Activated naive CD4-positive, alpha-beta T cell treated with anti-CD3 and anti-CD28 coated beads for 36 hours (primary cell): ENCODE results near the gene SLC22A3. TPM values are rescaled to one million over a fixed set of nuclear protein-coding genes. Genes with fewer than 3 reads are reported as not detected.
"Not testable (repeated sequence)": the region's sequence is repeated elsewhere in the genome, so short reads cannot be mapped to it uniquely, and the experiment has no call there.

ENCODE experiments used
- CTCF ChIA-PET: fragments of 350-600 bp; sonication (Branson Sonifier 250); formaldehyde crosslinking; loops from one replicate; lab custom pipeline; 2021; ENCODE audit warnings: antibody characterized with exemption; lab: Charles Lee
- DNase-seq: peaks from one replicate; pipeline ENCODE4 v3.0.0-alpha.2; 2020
- H3K27ac Mint-ChIP-seq: one replicate; pipeline ENCODE4 v1.8.0; 2021; ENCODE audit warnings: mild to moderate bottlenecking, mixed read lengths
- H3K27me3 Mint-ChIP-seq: one replicate; pipeline ENCODE4 v1.8.0; 2021; ENCODE audit warnings: low read depth, mixed read lengths
- H3K36me3 Mint-ChIP-seq: one replicate; pipeline ENCODE4 v1.8.0; 2021; ENCODE audit warnings: low read depth, mixed read lengths
- H3K4me1 Mint-ChIP-seq: one replicate; pipeline ENCODE4 v1.8.0; 2021; ENCODE audit warnings: low read depth, mixed read lengths
- H3K4me3 Mint-ChIP-seq: one replicate; pipeline ENCODE4 v1.8.0; 2021; ENCODE audit warnings: mild to moderate bottlenecking, moderate library complexity, mixed read lengths
- H3K9me3 Mint-ChIP-seq: one replicate; pipeline ENCODE4 v1.8.0; 2021; ENCODE audit warnings: mixed read lengths
- intact Hi-C: fragments of 100-400 bp; cut with micrococcal nuclease; formaldehyde crosslinking; loops from one replicate; pipeline ENCODE4 v1.15.1; 2023
- total RNA-seq, 2 experiments: library from RNA; stranded (reverse); gene quantifications; one replicate each; pipeline ENCODE4 v1.2.3, GENCODE V29; 2021

The SLC22A3 gene, protein sequence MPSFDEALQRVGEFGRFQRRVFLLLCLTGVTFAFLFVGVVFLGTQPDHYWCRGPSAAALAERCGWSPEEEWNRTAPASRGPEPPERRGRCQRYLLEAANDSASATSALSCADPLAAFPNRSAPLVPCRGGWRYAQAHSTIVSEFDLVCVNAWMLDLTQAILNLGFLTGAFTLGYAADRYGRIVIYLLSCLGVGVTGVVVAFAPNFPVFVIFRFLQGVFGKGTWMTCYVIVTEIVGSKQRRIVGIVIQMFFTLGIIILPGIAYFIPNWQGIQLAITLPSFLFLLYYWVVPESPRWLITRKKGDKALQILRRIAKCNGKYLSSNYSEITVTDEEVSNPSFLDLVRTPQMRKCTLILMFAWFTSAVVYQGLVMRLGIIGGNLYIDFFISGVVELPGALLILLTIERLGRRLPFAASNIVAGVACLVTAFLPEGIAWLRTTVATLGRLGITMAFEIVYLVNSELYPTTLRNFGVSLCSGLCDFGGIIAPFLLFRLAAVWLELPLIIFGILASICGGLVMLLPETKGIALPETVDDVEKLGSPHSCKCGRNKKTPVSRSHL
- not detected for total RNA-seq

GRCh38 chr6:160348223-160349019 is at the start of gene SLC22A3:
TSS of gene SLC22A3 (plus strand) at chr6:160348378. CDS start at chr6:160348420, 42 bp downstream.
- intact Hi-C loops, result no loop called here
- H3K4me3 Mint-ChIP-seq, result no peak within 1 kb of the TSS
- DNase-seq, result no peak
- CTCF ChIA-PET, result no interaction called here
- peaks cover 46% of the 10 kb centered on the region for H3K27me3 Mint-ChIP-seq
- H3K27ac Mint-ChIP-seq, result no peak within 1 kb of the TSS
- no peaks in the 10 kb centered on the region for H3K9me3 Mint-ChIP-seq
- H3K36me3 Mint-ChIP-seq, result no peaks in the 10 kb centered on the region
- H3K4me1 Mint-ChIP-seq, result peaks cover 4% of the 10 kb centered on the region

DNA sequence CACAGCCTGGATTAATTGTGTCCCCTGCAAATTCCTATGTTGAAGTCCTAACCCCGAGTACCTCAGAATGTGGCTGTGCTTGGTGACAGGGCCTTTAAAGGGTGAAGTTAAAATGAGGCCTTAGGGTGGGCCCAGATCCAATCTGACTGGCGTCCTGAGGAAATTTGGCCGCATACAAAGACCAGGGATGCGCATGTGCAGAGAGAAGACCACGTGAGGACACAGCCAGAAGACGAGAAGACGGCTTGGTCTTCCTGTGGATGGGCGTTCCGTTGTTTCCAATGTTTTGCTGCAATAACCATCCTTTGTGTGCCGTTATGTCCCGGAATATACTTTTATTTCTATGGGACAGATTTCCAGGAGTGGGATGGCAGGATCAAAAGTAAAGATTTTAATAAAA is 48.6 kb upstream of the SLC22A3 start:
- H3K27me3 Mint-ChIP-seq, result peaks cover 6% of the 10 kb centered on the region
- CTCF ChIA-PET, result no interaction called here
- no peak for DNase-seq
- H3K36me3 Mint-ChIP-seq, result no peaks in the 10 kb centered on the region
- intact Hi-C loops, result loop anchor here (5.0 kb wide), 1 partner anchor 162 kb away; no protein-coding TSS in a partner anchor
- H3K27ac Mint-ChIP-seq, result no peak overlapping the region
- no peaks in the 10 kb centered on the region for H3K9me3 Mint-ChIP-seq
- no peaks in the 10 kb centered on the region for H3K4me1 Mint-ChIP-seq
- H3K4me3 Mint-ChIP-seq, result no peak overlapping the region

DNA sequence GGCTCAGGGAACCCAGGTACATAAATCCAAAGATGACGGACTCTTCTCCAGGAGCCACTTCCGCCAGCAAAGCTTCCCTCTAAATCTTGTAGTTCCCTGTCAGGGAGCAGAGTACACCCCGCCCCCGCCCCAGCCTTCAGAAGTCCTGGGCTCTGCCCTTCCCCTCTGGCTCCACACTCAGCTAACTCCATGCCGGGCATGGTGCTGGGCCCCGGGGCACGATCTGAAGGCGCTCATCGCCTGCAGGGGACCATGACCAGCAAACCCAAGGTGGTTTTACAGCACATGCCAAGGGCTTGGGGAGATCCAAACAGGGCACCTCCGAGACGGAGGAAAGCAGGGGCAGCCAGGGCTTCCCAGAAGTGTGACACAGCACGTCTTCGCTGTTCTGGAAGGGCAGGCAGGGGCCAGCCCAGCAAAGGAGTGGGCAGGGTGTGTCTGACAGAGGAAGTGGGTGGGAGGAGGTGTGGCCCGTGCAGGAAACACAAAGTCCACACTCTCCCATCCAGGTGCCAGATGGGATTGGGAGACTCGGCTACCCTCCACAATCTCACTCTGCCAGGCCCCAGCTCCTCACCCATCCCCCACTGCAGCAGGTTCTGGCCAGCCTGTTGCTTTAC is 48.0 kb upstream of the SLC22A3 start:
- H3K27me3 Mint-ChIP-seq, result peaks cover 5% of the 10 kb centered on the region
- no peaks in the 10 kb centered on the region for H3K9me3 Mint-ChIP-seq
- DNase-seq, result no peak
- CTCF ChIA-PET, result no interaction called here
- intact Hi-C loops, result no loop called here
- H3K4me1 Mint-ChIP-seq, result no peaks in the 10 kb centered on the region
- H3K4me3 Mint-ChIP-seq, result no peak overlapping the region
- H3K27ac Mint-ChIP-seq, result no peak overlapping the region
- no peaks in the 10 kb centered on the region for H3K36me3 Mint-ChIP-seq

DNA sequence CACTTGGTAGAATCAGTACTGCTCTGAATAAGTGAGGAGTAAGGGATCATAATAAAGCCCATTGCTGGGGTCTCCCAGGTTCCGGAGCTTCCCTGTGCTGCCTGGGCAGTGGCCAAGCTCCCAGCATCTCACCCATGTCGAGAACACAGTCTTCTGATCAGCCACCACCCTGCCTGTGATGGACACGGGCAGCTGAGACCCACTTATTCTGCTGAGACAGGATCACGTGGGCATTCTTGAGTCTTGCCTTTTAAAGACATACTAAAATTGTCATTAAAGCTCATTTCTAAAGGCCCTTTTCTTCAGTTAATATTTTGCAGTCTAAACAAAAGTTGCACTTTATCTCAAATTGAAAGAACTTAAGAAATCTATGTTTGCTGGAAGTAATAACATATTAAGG is 46.8 kb upstream of the SLC22A3 start:
- Mint-ChIP-seq H3K27me3 (peaks cover 4% of the 10 kb centered on the region), H3K4me3 (no peak overlapping the region), H3K36me3 (no peaks in the 10 kb centered on the region), H3K4me1 (no peaks in the 10 kb centered on the region), H3K9me3 (no peaks in the 10 kb centered on the region), H3K27ac (no peak overlapping the region)
- DNase-seq, result no peak
- intact Hi-C loops, result no loop called here
- CTCF ChIA-PET, result no interaction called here

DNA sequence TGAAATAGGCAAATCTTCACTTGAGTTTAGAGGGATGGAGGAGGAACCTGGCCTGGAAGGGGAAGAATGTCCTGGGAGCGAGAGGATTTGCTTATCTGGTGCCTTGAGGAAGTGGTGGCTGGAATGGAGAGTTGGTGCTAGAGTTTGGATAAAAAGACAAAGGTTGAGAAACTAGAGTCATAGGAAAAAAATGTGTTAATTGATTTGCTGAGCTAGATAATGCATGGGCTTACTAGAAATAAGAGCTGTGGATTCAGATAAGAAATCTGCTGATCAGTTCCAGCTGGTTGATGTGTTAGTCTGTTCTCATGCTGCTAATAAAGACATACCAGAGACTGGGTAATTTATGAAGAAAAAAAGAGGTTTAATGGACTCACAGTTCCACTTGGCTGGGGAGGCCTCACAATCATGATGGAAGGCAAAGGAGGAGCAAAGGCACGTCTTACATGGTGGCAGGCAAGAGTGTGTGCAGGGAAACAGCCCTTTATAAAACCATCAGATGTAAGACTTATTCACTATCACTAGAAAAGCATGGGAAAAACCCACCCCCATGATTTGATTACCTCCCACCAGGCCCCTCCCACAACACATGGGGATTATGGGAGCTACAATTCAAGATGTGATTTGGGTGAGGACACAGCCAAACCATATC is 45.6 kb upstream of the SLC22A3 start:
- H3K36me3 Mint-ChIP-seq, H3K27ac Mint-ChIP-seq, intact Hi-C loops, H3K4me3 Mint-ChIP-seq, H3K4me1 Mint-ChIP-seq, H3K27me3 Mint-ChIP-seq, DNase-seq, CTCF ChIA-PET, H3K9me3 Mint-ChIP-seq: not testable (repeated sequence)

DNA sequence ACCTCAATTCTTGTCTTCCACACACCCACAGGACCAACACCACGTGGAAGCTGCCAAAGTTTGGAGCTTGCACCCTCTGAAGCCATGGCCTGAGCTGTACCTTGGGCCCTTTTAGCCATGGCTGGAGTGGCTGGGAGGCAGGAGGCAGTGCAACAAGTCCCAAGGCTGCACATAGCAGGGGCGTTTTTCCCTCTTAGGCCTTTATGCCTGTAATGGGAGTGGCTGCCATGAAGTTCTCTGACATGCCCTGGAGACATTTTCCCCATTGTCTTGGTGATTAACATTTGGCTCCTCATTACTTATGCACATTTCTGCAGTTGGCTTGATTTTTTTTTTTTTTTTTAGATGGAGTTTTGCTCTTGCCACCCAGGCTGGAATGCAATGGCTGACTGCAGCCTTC is 44.4 kb upstream of the SLC22A3 start:
- Mint-ChIP-seq H3K4me3 (no peak overlapping the region), H3K4me1 (no peaks in the 10 kb centered on the region), H3K27me3 (peaks cover 4% of the 10 kb centered on the region), H3K36me3 (no peaks in the 10 kb centered on the region), H3K9me3 (no peaks in the 10 kb centered on the region), H3K27ac (no peak overlapping the region)
- intact Hi-C loops, result no loop called here
- CTCF ChIA-PET, result no interaction called here
- no peak for DNase-seq

DNA sequence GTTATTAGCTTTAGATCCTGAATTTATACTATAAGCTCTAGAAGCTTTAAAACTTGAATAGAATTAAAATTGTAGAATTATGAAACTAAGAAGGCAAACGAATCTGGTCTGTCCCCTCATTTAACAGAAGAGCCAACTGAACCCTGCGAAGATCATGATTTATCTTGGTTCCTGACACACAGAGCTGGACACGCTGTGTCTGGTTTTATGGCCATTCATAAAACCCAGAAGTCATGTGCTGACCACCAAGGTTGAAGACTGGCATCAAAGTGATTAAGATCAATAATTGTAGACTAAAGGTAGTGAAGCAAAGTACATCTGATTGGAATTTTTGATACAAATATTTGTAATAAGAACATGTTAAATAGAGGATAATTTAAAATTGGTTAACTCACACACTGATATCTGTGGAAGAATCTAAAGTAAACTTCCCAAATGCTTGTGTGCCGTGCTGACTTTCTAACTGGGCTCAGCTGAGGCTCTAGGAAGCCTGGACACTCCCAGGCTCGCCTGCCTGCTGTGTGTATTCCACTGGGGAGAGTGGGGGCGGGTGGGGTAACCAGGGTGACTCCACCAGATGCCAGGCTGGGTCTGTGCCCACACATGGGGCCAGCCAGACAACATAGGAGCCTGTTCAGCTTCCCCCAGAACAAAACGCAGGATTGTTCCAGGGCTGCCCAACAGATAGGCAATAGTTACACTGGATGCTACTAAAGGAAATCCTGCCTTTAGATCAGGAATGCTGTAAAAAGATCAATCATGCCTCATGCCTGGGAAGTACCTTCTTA is 42.1 kb upstream of the SLC22A3 start:
- no peaks in the 10 kb centered on the region for H3K4me1 Mint-ChIP-seq
- intact Hi-C loops, result no loop called here
- H3K9me3 Mint-ChIP-seq, result peaks cover 12% of the 10 kb centered on the region
- H3K36me3 Mint-ChIP-seq, result peaks cover 3% of the 10 kb centered on the region
- H3K4me3 Mint-ChIP-seq, result no peak overlapping the region
- no peak for DNase-seq
- H3K27ac Mint-ChIP-seq, result no peak overlapping the region
- CTCF ChIA-PET, result interaction anchor here (0.7 kb wide), 1 partner anchor 461 kb away, joined by 3 read pairs; no protein-coding TSS in a partner anchor
- H3K27me3 Mint-ChIP-seq, result peaks cover 6% of the 10 kb centered on the region

DNA sequence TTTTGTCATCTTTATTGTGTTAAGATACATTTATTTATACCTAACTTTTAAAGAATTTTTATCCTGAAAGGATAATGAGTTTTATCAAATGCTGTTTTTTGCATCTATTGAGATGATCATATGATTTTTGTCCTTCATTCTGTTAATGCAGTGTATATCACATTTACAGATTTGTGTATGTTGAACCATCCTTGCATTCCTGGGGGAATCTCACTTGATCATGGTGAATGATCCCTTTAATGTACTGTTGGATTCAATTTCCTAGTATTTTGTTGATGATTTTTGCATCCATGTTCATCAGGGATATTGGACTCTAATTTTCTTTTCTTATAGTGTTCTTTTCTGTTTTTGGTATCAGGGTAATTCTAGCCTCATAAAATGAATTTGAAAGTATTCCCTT is 38.5 kb upstream of the SLC22A3 start:
- H3K4me1 Mint-ChIP-seq, result no peaks in the 10 kb centered on the region
- no peak overlapping the region for H3K4me3 Mint-ChIP-seq
- H3K36me3 Mint-ChIP-seq, result peaks cover 7% of the 10 kb centered on the region
- H3K27ac Mint-ChIP-seq, result no peak overlapping the region
- CTCF ChIA-PET, result no interaction called here
- intact Hi-C loops, result no loop called here
- peaks cover 30% of the 10 kb centered on the region for H3K9me3 Mint-ChIP-seq
- DNase-seq, result no peak
- H3K27me3 Mint-ChIP-seq, result peaks cover 4% of the 10 kb centered on the region

- peaks cover 4% of the 10 kb centered on the region for H3K27me3 Mint-ChIP-seq
- H3K36me3 Mint-ChIP-seq, result peaks cover 7% of the 10 kb centered on the region
- no peak overlapping the region for H3K4me3 Mint-ChIP-seq
- intact Hi-C loops, result no loop called here
- H3K4me1 Mint-ChIP-seq, result no peaks in the 10 kb centered on the region
- peaks cover 30% of the 10 kb centered on the region for H3K9me3 Mint-ChIP-seq
- DNase-seq, result no peak
- CTCF ChIA-PET, result no interaction called here
- H3K27ac Mint-ChIP-seq, result no peak overlapping the region
Measured at GRCh38 chr6:160312900-160313299, 35.3 kb upstream of the SLC22A3 start.

- peaks cover 23% of the 10 kb centered on the region for H3K9me3 Mint-ChIP-seq
- no peak overlapping the region for H3K4me3 Mint-ChIP-seq
- CTCF ChIA-PET, result no interaction called here
- H3K4me1 Mint-ChIP-seq, result no peaks in the 10 kb centered on the region
- DNase-seq, result no peak
- peaks cover 6% of the 10 kb centered on the region for H3K36me3 Mint-ChIP-seq
- intact Hi-C loops, result no loop called here
- H3K27ac Mint-ChIP-seq, result no peak overlapping the region
- peaks cover 7% of the 10 kb centered on the region for H3K27me3 Mint-ChIP-seq
Measured at GRCh38 chr6:160315310-160315709, 32.9 kb upstream of the SLC22A3 start.

DNA sequence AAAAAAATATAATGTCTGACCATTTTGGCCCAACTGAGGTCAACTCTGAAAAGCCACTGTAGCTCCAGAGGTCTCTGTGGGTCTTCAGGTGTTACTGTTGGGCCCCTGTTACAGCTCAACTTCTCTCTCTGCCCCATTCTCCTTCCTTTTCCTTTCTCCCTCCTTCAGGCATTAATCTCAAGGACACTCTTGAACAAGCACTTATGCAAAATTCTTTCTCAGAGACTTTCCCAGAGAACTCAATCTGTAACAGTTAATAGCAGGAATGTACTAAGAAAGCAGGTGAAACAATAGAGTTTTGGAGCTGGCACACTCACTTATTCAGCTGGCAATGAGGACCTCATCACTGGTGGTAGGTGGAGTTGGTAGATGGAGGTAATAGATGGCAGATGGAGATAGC is 31.9 kb upstream of the SLC22A3 start:
- Mint-ChIP-seq H3K27me3 (peaks cover 4% of the 10 kb centered on the region), H3K4me3 (no peak overlapping the region), H3K9me3 (peaks cover 17% of the 10 kb centered on the region), H3K36me3 (peaks cover 3% of the 10 kb centered on the region), H3K4me1 (no peaks in the 10 kb centered on the region), H3K27ac (no peak overlapping the region)
- intact Hi-C loops, result no loop called here
- CTCF ChIA-PET, result no interaction called here
- DNase-seq, result no peak
